Activated T-cell treated with anti-CD3 and anti-CD28 coated beads for 48 hours (primary cell): ENCODE data around the gene KLK14.

Source experiments
- DNase-seq: peaks from one replicate; pipeline ENCODE4 v3.0.0-alpha.2; 2020; ENCODE audit warnings: low read depth

KLK14 gene

GRCh38 chr19:51040151-51040550, 42.5 kb downstream of the KLK14 start:
- DNase-seq, result no peak

GRCh38 chr19:51036519-51036918, 46.2 kb downstream of the KLK14 start:
- DNase-seq, result no peak

GRCh38 chr19:51034704-51035103, 48.0 kb downstream of the KLK14 start, which contains the start of gene KLK12:
TSS of gene KLK12 (minus strand) at chr19:51035002. CDS start at chr19:51034621, 381 bp downstream.
- no peak for DNase-seq

- DNase-seq, result no peak
Observed at GRCh38 chr19:51031880-51032225, 50.8 kb downstream of the KLK14 start.

- no peak for DNase-seq
Observed at GRCh38 chr19:51031220-51031879, 51.3 kb downstream of the KLK14 start.

GRCh38 chr19:51030631-51031030, 52.1 kb downstream of the KLK14 start:
- no peak for DNase-seq

- DNase-seq, result no peak
Observed at GRCh38 chr19:51029718-51030117, 53.0 kb downstream of the KLK14 start.
